SK-N-SH treated with all-trans-retinoic acid at 6 μM for 48 hours (cell line): ENCODE results near the gene TP53BP2.

Source experiments
- CSDC2 ChIP-seq: fragments of 250-450 bp; sonication (Bioruptor Pico); IDR thresholded peaks from 2 replicates; pipeline ENCODE4 v1.5.0; 2020; ENCODE audit warnings: mild to moderate bottlenecking, moderate library complexity
- PATZ1 ChIP-seq: fragments of 250-450 bp; sonication (Bioruptor Pico); IDR thresholded peaks from 2 replicates; pipeline ENCODE4 v1.8.0; 2020; ENCODE audit warnings: mild to moderate bottlenecking, moderate library complexity, borderline replicate concordance
- SNAI2 ChIP-seq: fragments of 250-450 bp; sonication (Bioruptor Pico); IDR thresholded peaks from 2 replicates; pipeline ENCODE4 v1.5.0; 2020; ENCODE audit warnings: mild to moderate bottlenecking, moderate library complexity

GRCh38 chr1:223783676-223784075 is 62.1 kb downstream of the TP53BP2 start:
- TF ChIP-seq CSDC2 (no peak), PATZ1 (CRISPR knock-in tag) (no peak), SNAI2 (no peak)
